ENCODE results near the gene SLC23A2.
"Not testable (repeated sequence)": the region's sequence is repeated elsewhere in the genome, so short reads cannot be mapped to it uniquely, and the experiment has no call there.

The SLC23A2 gene

DNA sequence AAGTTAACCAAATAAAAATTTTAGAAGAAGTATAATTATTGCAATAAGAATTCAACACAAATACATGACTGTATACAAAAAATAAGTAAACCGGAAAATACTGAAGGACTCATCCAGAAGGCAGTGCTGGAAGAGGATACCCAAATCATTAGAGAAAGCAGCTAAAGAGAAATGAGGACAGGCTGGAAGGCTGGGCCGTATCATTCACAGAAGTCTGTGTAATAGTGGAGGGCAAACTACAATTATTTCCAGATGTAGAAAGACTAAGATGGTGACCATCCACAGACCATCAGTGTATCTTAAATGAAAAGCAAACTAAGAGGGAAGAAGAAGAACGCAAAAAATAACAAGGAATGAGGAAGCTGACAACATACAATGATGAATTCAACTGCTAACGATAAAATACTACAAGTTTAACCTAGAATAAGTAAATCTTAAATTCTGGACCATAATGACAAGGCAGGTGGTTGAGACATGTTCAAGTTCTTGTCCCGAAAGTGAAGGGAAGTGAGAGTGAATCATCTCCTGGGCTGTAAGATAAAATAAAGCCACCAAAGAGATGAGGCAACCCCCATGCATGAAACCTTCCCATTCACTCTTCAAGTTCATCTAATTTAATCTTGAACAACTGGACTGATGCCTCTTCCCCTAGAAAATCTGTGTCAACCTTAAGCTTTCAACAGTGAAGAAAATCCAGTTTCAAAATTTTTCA, 71.5 kb downstream of the SLC23A2 start:
- DNase-seq = no peak

- no peak for DNase-seq
Measured at GRCh38 chr20:4926531-4927156, 74.7 kb downstream of the SLC23A2 start.

GRCh38 chr20:4925842-4926530, 75.3 kb downstream of the SLC23A2 start:
- DNase-seq = no peak

- DNase-seq = no peak
Measured at GRCh38 chr20:4924446-4924845, 76.9 kb downstream of the SLC23A2 start.

DNA sequence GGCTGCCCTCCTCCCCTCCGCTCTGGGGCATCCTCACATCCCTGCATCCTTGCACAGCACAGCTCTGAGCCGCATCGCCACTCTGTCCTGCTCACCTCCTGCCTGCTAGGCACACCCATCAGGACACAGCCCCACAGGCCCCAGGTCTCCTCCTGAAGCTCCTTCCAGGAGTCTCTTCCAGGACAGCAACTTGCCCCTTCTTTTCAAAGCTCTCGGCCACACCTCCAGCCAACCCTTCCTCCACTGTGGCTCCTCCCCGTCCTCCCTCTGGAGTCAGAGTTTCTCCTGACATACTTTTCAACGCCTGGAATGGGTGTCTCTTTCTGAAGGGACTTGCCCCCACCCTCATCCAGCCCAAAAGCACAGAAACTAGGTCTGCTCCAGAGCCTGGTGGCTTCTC, 77.3 kb downstream of the SLC23A2 start:
- no peak for DNase-seq

- no peak for DNase-seq
Measured at GRCh38 chr20:4922186-4922585, 79.1 kb downstream of the SLC23A2 start.

GRCh38 chr20:4921271-4921670, 80.0 kb downstream of the SLC23A2 start:
- not testable (repeated sequence) for DNase-seq

DNA sequence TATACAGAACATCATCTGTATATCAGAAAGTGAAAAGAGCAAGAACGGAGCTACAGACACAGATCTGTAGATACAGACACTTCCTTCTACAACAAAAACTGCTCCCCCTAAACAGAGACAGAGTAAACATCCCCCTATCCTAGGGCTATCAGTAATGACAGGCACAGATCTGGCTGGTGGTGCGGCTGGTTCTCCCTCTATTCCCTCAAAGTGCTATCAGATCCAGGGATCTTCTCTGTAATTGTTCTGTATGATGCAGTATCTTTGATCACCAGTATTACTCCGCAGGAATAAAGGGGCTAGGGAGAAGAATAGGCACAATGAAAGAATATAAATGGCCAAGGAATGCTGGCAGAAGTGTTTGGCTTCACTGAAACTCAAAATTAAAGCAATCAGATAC, 80.7 kb downstream of the SLC23A2 start:
- DNase-seq = no peak

DNA sequence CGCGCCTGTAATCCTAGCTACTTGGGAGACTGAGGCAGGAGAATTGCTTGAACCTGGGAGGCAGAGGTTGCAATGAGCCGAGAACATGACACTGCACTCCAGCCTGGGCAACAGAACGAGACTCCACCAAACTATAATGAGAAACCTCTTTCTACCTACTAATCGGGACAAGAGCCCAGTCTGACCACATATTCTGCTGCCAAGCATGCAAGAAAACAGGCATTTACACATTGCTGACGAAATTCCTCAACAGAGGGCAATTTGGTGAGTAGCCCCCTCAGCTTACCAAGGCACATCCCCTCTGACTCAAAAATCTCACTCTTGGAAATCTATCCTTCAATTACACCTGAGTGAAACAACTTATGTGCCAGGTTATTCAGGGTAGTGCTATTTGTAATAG, 81.2 kb downstream of the SLC23A2 start:
- DNase-seq = no peak

DNA sequence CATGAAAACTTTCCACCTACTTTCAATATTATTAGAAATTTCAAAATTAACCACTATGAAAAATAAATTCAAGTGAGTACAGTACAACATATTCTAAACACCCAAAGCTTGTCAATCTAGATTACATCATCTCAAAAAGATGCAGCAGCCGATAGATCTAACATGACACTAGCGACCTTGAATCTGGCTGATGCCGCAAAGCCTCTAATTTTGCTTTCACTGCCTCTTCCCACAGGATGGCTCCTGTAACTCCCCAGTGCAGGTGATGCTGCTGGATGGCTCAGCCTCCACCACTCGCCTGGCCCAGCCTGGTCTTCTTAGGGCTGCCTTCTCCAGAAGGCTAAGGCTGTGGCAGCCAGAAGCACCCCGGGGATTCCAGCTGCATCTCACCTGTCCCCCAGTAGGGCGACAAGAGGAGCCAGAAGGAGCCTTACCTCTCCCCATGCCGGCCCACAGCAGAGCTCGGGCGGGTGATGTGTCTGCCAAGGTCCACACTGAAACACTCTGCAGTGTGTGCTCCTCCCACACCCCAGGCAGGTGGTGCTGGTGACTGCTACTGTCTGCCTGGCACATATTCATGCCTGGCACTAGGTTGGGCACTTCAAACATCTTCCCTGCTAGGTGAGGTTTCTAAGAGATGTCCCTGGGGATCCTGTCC, 82.1 kb downstream of the SLC23A2 start:
- DNase-seq = no peak

DNA sequence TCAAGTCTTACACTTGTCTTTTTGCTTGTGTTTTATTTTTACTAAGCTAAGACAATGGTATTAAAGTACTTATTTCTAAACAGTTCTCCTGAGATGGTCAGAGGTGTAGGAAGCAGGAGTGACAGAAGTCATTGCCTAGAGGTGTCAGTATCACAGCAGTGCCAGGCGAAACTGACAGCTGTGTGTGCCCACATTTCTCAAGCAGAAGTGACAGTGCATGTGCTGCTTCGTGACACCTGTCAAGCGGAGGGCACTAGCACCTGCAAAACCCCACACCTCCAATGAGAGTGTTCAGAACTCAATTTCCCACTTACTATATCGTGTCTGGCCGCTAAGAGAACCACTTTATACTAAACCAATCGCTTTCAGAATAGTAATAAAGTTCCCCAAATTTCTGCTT, 82.8 kb downstream of the SLC23A2 start:
- no peak for DNase-seq

- DNase-seq = no peak
Measured at GRCh38 chr20:4916971-4917881, 84.1 kb downstream of the SLC23A2 start.

DNA sequence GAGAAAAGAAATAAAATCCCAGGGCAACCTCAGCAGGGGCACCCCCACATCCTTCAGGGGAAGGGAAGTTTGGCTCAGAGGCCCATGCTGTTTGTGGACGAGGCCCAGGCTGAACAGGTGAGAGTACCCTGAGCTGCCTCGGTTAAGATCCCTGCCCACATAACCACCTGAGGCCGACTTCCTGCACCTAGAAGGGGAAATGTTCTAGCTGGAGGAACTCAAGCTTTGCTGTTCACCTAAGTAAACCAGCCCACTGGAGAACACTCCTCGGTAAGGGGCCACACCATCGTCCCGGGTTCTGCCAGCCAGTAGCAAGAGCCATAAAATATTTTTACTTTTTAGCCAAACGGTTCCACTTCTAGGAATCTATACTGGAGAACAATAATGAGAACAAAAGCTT, 88.2 kb downstream of the SLC23A2 start:
- no peak for DNase-seq

- no peak for DNase-seq
Measured at GRCh38 chr20:4912380-4913142, 88.7 kb downstream of the SLC23A2 start.

GRCh38 chr20:4910951-4911350, 90.4 kb downstream of the SLC23A2 start:
- no peak for DNase-seq

DNA sequence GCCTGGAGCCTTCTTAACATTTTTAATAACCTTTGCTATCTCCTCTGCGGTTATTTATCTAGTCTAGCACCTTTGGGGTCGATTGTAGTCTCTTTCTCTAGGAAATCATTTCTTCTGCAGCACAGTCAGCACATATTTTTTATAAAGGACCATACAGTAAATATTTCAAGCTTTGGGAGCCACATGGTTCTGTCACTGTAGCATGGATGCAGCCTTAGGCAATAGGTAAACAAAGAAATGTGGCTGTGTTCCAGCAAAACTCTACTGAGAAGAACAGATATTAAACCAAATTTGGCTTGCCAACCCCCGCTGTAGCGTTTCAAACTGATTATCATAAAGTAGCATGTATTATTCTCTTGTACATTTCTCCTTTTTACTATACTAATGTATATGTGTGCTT, 95.7 kb downstream of the SLC23A2 start:
- DNase-seq = no peak

DNA sequence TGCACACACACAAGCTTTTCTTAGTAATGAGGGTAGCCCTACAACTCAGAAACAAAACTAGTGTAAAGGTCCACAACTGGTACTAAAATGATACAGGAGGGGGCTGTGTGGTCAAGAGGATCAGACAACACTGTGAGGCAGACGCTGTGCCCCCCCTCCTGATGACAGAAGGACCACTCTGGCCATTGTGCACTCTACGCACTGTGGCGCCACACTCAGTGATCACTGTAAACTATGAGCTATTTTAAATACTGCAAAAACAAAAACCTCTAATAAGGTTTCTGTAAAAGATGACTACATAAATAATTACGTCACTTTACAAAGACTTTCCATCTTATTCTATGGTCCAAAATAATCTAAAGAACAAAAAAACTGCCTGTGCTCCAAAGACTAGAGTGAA, 96.1 kb downstream of the SLC23A2 start:
- no peak for DNase-seq

DNA sequence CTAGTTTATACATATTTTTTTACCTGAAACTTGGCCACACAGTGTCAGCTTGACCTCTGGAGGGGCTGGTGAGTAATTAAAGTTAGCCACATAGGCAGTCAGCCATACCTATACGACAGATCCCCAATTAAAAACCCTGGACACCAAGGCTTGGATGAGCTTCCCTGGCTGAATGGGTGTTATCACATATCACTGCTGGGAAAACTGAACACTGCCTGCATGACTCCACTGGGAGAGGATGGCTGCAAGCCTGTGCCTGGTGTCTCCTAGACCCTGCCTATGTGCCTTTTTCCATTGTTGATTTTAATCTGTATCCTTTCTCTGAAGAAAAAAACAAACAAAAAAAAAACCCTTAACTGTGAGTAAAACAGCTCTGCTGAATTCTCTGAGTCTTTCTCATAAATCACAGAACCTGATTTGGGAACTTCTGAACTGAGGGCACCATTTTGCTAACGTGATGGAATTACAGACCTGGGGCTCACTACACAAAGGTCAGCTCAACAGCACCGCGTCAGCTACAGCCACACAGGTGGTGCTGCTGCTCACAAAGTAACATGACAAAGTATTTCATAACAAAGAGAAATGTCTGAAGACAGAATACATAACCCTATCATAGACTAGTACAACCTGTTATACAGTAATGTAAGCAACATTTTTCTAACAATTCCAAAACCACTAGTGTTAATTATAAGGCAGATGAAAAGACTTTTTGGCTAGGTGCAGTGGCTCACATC, 97.0 kb downstream of the SLC23A2 start:
- DNase-seq = no peak

- DNase-seq = no peak
Measured at GRCh38 chr20:4902788-4903187, 98.5 kb downstream of the SLC23A2 start.

GRCh38 chr20:4901031-4901818, 100.1 kb downstream of the SLC23A2 start:
- DNase-seq = no peak

All from activated CD4-positive, alpha-beta T cell treated with anti-CD3 and anti-CD28 coated beads, Interleukin-2, amount 50 U/mL, for 48 hours (primary cell).